ENCODE results near the gene POU5F1.

GRCh38 chr6:31216208-31216898, 45.9 kb upstream of the POU5F1 start:
- TF ChIP-seq SMARCC2 (IDR thresholded peaks at IDR 0.05; ENCODE audit: low read depth) (no peak), POLR2A (conservative IDR thresholded peaks at IDR 0.05) (no peak), GTF2F1 (IDR thresholded peaks at IDR 0.05; ENCODE audit: low read depth, low read length) (no peak)
